Hematopoietic multipotent progenitor cell treated with erythropoietin and hydrocortisone succinate and interleukin-3 and kit ligand, for 15 days (in vitro differentiated cells): ENCODE results near the gene CNOT1.
"Not testable (repeated sequence)": the region's sequence is repeated elsewhere in the genome, so short reads cannot be mapped to it uniquely, and the experiment has no call there.

Experiments
- DNase-seq: peaks from one replicate; pipeline ENCODE4 v3.0.0-alpha.2; 2015; ENCODE audit warnings: low spot score

CNOT1 gene

GRCh38 chr16:58629733-58630640 is at the start of gene CNOT1:
Gene CNOT1 (minus strand): TSS chr16:58629826. CDS start chr16:58599337, 30,489 bp downstream.
- peak; percentile 98 for DNase-seq

GRCh38 chr16:58678716-58679115 is 49.1 kb upstream of the CNOT1 start:
- DNase-seq: no peak

GRCh38 chr16:58678269-58678668 is 48.6 kb upstream of the CNOT1 start:
- DNase-seq: no peak

- no peak for DNase-seq
These were observed 41.4 kb upstream of the CNOT1 start for GRCh38 chr16:58670946-58671583.

- no peak for DNase-seq
These were observed 40.6 kb upstream of the CNOT1 start for GRCh38 chr16:58670177-58670576.

GRCh38 chr16:58665200-58665599 is 35.6 kb upstream of the CNOT1 start:
- DNase-seq: no peak

- DNase-seq: peak; percentile 51
These were observed 31.7 kb upstream of the CNOT1 start for GRCh38 chr16:58661199-58661830.

- DNase-seq: not testable (repeated sequence)
These were observed 30.3 kb upstream of the CNOT1 start for GRCh38 chr16:58659911-58660310.

GRCh38 chr16:58658796-58659211 is 29.2 kb upstream of the CNOT1 start:
- no peak for DNase-seq

- no peak for DNase-seq
These were observed 27.3 kb upstream of the CNOT1 start for GRCh38 chr16:58656899-58657298.

- DNase-seq: no peak
These were observed 25.6 kb upstream of the CNOT1 start for GRCh38 chr16:58655215-58655596.

GRCh38 chr16:58654560-58655214 is 25.1 kb upstream of the CNOT1 start:
- no peak for DNase-seq

- DNase-seq: no peak
These were observed 23.1 kb upstream of the CNOT1 start for GRCh38 chr16:58652741-58653140.

GRCh38 chr16:58651965-58652348 is 22.3 kb upstream of the CNOT1 start:
- DNase-seq: no peak

- no peak for DNase-seq
These were observed 20.1 kb upstream of the CNOT1 start for GRCh38 chr16:58649707-58650106.

GRCh38 chr16:58647107-58647506 is 17.5 kb upstream of the CNOT1 start:
- DNase-seq: no peak

GRCh38 chr16:58644765-58645487 is 15.3 kb upstream of the CNOT1 start:
- no peak for DNase-seq

- DNase-seq: no peak
These were observed 14.5 kb upstream of the CNOT1 start for GRCh38 chr16:58644108-58644507.

GRCh38 chr16:58640949-58641348 is 11.3 kb upstream of the CNOT1 start:
- DNase-seq: no peak

- no peak for DNase-seq
These were observed 10.2 kb upstream of the CNOT1 start for GRCh38 chr16:58639836-58640235.

- no peak for DNase-seq
These were observed 9.6 kb upstream of the CNOT1 start for GRCh38 chr16:58639230-58639629.
